NCI-H2196 (cell line): ENCODE measurements around the gene RPS6KA2.

Experiments used
- DNase-seq: peaks from one replicate; lab custom pipeline; 2025; ENCODE audit not compliant: unreplicated experiment; lab: John Stamatoyannopoulos, UW

The RPS6KA2 gene

GRCh38 chr6:166459272-166459671 lies 167.8 kb downstream of the RPS6KA2 start:
- no peak for DNase-seq

- no peak for DNase-seq
Measured at GRCh38 chr6:166456395-166457156, 170.5 kb downstream of the RPS6KA2 start.

- DNase-seq: no peak
Measured at GRCh38 chr6:166454692-166455515, 172.1 kb downstream of the RPS6KA2 start.

- no peak for DNase-seq
Measured at GRCh38 chr6:166453651-166454050, 173.4 kb downstream of the RPS6KA2 start.

DNA sequence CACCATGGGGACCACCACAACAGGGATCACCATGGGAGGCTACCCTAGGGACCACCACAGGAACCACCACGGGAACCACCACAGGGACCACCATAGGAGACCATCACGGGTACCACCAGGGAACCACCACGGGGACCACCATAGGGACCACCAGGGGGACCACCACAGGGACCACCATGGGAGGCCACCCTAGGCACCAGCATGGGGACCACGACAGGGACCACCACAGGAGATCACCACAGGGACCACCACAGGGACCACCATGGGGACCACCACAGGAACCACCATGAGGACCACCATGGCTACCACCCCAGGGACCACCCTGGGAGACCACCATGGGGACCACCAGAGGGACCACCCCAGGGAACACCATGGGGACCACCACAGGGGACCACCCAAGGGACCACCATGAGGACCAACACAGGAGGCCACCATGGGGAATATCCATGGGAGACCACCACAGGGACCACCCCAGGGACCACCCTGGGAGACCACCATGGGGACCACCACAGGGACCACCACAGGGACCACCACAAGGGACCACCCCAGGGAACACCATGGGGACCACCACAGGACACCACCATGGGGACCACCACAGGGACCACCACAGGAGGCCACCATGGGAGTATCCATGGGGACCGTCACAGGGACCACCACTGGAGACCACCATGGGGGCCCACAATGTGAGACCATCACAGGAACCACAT lies 176.7 kb downstream of the RPS6KA2 start:
- no peak for DNase-seq

- DNase-seq: no peak
Measured at GRCh38 chr6:166449641-166450040, 177.4 kb downstream of the RPS6KA2 start.

- no peak for DNase-seq
Measured at GRCh38 chr6:166449036-166449435, 178.0 kb downstream of the RPS6KA2 start.

- DNase-seq: no peak
Measured at GRCh38 chr6:166448432-166448831, 178.6 kb downstream of the RPS6KA2 start.

- DNase-seq: no peak
Measured at GRCh38 chr6:166446567-166447065, 180.4 kb downstream of the RPS6KA2 start.

DNA sequence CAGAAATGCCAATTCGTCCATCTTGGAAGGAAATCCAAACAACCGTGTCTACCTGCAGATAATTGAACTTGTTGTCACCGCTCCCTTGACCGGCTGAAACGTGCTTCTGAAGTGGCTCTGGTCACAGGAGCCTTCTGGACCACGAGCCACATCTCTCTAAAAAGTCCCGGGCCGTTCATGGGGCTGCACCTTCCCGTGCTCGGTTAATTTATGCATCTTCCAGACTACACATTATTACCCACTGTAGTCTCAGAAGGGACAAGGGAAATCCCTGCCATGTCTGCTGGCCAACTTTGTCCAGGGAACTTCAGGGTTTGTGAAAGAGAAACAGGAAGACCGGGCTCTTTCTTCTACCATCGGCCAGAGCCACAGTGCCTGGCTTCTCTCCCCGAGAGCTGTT lies 180.9 kb downstream of the RPS6KA2 start:
- no peak for DNase-seq

DNA sequence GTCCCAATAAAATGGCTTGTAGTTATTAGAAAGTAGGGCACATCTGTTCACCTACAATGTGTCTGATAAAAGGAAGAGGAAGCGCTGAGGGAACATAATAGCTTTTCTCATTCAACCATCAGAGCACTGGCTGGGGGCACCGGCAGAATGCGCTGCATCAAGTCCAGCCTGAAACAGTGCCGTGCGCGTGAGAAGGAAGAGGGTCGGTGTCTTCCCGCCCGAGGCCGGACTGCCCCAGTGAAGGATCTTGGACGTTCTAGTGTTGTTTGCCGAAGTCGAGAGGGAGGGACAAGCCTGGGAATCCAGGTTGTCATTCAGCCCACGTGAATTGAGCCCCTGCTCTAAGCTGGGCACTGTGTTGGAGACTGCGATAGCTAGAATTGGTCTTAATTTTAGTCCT lies 182.6 kb downstream of the RPS6KA2 start:
- DNase-seq: no peak

DNA sequence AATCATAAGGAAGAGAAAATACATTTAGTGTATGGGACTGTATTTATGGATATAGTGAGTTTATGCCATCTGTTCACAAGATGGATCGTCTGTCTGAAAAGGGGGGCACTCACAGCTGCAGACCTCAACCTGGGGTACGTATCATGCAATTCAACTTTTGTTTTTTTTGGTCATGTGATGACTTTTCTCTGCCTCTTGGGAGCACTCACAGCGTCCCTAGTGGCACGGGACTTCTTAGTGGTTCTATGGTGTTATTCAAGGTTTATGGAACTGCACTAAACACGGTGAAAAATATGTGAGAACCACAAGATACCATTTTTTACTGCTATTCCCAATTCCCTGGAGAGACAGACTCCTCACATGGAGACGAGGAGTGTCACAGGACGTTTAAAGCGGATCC lies 183.9 kb downstream of the RPS6KA2 start:
- DNase-seq: no peak

GRCh38 chr6:166442131-166442685 lies 184.8 kb downstream of the RPS6KA2 start:
- no peak for DNase-seq

GRCh38 chr6:166441325-166442078 lies 185.5 kb downstream of the RPS6KA2 start:
- DNase-seq: no peak

DNA sequence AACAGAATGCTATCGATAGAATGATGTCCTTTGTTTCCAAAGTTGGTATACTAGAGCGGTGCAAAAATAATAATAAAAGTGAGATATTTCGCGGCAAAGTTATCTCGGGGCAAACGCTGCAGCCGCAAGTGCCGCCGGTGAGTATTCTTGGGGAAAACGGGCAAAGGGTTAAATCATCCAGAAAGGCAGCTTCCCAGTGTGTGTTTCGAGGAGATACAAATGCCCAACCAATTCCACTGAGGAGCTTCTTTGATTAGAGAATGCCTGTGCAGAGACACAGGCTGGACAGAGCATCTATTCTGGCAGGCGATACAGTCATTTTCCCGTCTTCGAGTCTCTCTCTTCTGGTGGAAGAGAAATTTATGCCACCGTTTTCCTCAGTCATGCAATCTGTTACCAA lies 186.3 kb downstream of the RPS6KA2 start:
- no peak for DNase-seq

GRCh38 chr6:166440106-166440505 lies 186.9 kb downstream of the RPS6KA2 start:
- DNase-seq: no peak

DNA sequence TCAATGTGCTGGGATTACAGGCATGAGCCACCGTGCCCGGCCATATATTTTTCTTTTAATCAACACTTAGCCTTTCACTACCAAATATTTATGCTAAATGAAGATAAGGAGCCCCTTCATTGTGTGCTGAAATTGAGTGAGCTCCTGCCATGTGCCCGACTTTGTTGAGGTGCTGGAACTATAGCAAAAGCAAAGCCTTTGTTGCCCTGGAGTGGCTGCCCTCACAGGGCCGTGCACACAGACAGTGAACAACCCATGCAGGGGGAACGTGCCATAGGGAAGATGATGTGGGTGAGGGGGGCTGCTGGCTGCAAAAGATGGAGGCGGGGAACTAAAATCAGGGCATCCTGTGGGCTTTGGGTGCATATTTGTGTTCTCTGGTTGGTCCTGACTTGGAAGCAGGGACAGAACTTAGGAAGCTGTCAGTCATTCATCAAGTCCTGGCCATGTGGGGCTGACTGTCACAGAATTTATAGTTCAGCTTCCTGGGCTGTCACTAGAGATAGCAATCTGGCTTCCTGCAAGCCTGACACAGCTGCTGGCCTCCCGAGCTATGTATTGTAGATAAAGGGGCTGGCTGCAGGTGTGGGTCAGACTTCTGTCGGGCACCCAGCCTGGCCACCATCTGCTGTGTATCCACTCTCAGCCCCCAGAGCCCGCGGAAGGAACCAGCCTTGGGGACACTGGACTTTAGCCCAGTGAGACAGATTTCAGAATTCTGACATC lies 187.5 kb downstream of the RPS6KA2 start:
- DNase-seq: no peak

DNA sequence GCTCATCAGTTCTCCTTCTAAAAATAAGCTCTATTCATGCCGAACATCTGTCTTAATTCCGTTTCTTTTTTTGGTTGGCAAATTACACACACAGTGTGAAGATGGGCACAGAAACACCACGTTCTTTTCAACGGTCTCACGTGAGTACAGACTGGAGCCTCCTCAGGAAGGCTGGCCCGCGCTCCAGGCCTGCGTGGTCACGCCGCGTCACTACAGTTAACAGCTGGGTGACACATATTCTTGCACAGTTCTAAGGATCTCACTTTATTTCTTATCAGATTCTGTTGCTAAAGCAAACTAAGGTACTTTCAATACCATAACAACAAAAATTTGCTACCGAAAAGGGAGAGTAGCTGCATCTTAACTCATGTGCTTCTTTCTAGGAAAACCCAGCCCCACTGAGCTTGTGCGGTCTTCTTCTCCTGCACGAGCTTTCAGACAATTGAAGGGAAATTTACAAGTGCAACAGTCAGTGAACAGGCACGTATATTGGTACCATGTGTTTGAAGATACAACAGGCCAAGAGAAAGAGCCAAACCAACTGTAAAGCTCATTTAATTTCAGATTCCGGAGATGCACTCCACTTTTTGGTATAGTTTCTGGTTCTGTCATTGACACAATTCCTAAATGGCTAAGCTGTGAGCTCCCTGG lies 188.7 kb downstream of the RPS6KA2 start:
- DNase-seq: no peak

DNA sequence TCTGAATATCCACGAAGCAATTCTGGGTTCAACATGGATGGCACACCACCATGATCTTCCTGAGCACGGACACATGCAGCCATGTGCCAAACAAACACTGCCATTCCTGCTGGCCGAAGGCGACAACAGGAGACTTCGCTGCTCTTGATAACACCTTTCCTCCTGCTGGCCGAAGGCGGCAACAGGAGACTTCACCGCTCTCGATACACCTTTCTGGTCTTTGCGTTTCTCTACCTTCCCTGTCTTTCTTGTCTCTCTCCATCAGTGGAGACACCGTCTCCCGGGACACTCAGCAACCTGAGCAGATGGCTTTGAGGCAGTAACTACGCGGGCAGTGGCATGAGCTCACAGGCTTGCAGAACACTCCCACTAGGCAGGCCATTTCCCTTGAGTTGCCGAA lies 189.4 kb downstream of the RPS6KA2 start:
- no peak for DNase-seq
